ENCODE data around the gene STX8. TPM values are rescaled to one million over a fixed set of nuclear protein-coding genes. Genes with fewer than 3 reads are reported as not detected.
"Not testable (repeated sequence)": the region's sequence is repeated elsewhere in the genome, so short reads cannot be mapped to it uniquely, and the experiment has no call there.

The STX8 gene
- total RNA-seq, 1 donor, result 19.7 TPM

GRCh38 chr17:9512323-9513168, 63.1 kb downstream of the STX8 start:
- no peak for DNase-seq (ENCODE audit: low read depth in 2 of 3, low spot score in 2 of 3)

DNA sequence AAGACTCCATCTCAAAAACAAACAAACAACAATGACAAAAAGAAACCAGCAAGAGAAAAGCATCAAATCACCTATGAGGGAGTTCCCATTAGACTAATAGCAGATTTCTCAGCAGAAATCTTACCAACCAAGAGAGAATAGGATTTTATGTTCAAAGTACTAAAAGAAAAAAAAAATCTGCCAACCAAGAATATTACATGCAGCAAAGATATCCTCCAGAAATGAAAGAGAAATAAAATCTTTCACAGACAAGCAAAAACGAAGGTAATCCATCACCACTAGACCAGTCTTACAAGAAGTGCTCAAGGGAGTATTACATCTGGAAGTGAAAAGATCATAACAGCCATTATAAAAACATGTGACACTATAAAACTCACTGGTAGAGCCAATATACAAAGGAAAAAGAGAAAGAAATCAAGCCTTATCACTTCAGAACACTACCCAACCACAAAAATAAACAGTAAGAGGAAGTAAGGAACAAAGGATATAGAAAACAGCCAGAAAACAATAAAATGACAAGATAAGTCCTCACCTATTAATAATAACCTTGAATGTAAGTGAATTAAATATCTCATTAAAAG, 66.3 kb downstream of the STX8 start:
- no peak for DNase-seq (ENCODE audit: low read depth in 2 of 3, low spot score in 2 of 3)

DNA sequence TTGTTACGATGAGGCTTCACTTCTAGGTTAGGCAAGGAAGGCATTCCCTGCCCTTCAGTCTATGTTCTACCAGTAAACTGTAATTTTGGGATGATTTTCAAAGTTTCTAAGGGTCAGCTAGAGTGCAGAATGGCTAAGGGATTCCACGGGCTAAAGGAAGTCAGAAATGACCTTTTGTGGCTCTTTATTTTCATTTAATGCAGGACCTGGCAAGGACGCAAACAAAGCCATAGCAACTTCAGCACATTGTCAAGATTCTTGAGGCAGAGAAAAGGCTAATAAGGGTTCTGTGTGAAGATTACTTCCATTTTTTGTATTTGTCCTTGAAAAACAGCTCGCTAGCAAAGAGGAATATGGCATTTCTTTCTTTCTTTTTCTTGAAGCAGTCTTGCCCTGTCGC, 76.6 kb downstream of the STX8 start:
- DNase-seq (ENCODE audit: low read depth in 2 of 3, low spot score in 2 of 3), result no peak

GRCh38 chr17:9498490-9498889, 77.1 kb downstream of the STX8 start:
- no peak for DNase-seq (ENCODE audit: low read depth in 2 of 3, low spot score in 2 of 3)

GRCh38 chr17:9488556-9488955, 87.1 kb downstream of the STX8 start:
- no peak for DNase-seq (ENCODE audit: low read depth in 2 of 3, low spot score in 2 of 3)

DNA sequence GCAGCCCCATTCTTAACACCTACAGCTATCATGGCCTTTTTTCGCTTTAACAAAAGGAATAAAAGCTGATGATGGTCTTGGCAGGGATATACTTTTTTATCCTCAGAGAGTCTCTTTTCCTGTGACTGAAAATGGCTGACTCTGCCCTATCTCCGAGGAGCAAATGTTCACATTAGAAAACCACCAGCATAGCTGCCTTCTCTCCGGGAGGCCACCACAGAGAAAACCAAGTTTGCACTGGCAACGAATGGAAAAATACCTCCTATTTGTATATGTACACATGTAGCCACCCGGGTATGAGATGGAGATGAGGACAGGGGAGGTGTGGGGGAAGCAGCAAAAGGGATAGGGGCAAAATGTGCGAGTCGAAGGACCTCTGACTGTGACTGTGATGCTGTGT, 88.2 kb downstream of the STX8 start:
- no peak for DNase-seq (ENCODE audit: low read depth in 2 of 3, low spot score in 2 of 3)

DNA sequence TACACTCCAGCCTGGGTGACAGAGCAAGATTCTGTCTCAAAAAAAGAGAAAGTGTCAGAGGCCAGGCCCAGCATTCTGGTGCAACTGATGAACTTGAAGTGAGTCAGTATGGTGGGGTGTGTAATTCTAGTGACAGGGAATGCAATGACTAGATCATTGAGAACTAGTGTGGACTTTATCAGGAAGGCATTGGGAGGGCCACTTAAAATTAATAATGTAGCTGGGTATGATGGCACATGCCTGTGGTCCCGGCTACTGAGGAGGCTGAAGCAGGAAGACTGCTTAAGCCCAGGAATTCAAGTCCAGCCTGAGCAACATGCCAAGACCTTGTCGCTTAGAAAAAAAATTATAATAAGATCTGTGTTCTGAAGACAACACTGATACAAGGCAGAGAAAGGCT, 90.8 kb downstream of the STX8 start:
- no peak for DNase-seq (ENCODE audit: low read depth in 2 of 3, low spot score in 2 of 3)

GRCh38 chr17:9479964-9480363, 95.7 kb downstream of the STX8 start:
- no peak for DNase-seq (ENCODE audit: low read depth in 2 of 3, low spot score in 2 of 3)

- no peak for DNase-seq (ENCODE audit: low read depth in 2 of 3, low spot score in 2 of 3)
Measured at GRCh38 chr17:9478889-9479288, 96.7 kb downstream of the STX8 start.

DNA sequence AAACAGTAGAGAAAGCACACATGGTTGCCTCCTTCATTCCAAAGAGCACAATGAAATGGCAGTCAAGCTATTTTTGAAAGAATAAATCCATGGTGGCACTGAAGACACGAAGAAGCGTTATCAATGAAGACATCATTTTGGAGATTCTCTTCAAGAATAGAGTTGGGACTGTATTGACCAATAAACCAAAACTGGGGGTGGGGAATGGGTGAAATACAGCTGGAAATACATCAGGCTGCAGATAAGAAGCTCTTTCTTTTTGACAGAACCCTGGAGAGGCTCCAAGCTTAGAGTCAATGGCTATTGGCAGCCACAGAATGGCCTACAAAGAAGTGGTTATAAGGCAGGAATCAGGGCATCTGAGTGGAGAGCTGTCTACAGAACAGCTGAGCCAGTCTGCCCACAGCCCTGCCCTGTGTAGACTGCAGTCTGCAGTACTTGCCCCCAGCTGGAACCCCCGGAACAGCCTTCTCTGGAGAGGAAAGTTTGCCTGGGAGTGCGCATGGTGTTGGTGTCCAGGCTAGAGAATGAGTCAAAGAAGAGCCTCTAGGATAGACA, 100.4 kb downstream of the STX8 start:
- DNase-seq (ENCODE audit: low read depth in 2 of 3, low spot score in 2 of 3), result no peak

DNA sequence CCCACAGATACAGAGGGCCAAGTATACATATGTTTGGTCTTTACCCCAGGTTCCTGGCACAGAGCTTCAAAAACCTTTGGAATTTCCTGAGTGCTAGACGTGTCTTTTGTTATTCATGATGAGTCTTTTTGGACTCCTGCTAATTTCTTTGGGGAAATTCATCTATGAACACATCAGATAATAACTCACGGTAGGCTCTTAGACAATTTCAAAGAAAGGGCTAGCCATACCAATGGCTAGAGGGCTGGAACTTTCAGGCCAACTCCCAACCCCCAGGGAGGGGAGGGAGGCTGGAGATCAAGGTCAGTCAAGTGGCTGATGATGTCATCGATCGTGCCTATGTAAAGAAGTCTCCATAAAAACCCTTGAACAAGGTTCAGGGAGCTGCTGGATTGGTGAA, 101.9 kb downstream of the STX8 start:
- no peak for DNase-seq (ENCODE audit: low read depth in 2 of 3, low spot score in 2 of 3)

GRCh38 chr17:9472541-9472940, 103.1 kb downstream of the STX8 start:
- no peak for DNase-seq (ENCODE audit: low read depth in 2 of 3, low spot score in 2 of 3)

- DNase-seq (ENCODE audit: low read depth in 2 of 3, low spot score in 2 of 3), result no peak
Measured at GRCh38 chr17:9472094-9472493, 103.5 kb downstream of the STX8 start.

DNA sequence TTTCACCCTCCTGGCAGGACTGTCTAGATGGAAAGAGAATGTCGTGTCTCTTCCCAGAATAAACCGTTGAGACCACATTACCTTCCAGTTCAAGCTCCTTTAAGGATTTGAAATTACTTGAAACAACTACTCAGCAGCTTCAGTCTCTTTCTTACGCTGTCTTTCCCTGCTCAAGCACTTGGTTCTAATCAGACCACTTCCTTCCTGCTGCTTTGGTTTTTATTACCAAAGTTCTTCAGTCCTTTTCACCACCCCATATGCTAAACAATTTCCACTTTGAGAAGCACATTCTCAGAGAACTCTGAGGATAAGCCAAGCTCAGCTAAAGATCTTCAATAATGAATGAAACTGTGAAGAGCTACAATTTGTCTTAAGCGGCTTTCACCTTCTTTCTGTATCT, 105.4 kb downstream of the STX8 start:
- peak in 2 of 3 donors; percentile 7 to 46 for DNase-seq (ENCODE audit: low read depth in 2 of 3, low spot score in 2 of 3)

GRCh38 chr17:9468937-9469336, 106.7 kb downstream of the STX8 start:
- no peak for DNase-seq (ENCODE audit: low read depth in 2 of 3, low spot score in 2 of 3)

- no peak for DNase-seq (ENCODE audit: low read depth in 2 of 3, low spot score in 2 of 3)
Measured at GRCh38 chr17:9468532-9468931, 107.1 kb downstream of the STX8 start.

DNA sequence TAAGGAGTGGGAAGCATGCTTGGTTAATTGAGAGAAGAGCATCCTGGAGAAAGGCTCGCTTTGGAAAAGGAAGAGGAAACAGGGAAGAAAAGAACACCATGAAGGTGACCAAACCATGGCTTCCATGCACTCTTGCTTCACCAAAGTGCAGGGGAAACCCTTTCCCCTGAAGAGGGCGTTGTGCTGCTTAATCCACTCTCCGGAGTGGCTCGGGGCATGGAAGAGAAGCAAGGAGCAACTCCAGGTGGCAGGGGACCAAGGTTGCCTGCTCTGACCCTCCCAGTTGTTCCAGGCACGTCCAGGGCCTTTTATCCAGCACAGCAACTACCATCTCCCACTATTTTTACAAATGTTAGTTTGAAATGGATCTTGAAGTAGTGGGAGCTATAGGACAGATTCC, 108.1 kb downstream of the STX8 start:
- DNase-seq (ENCODE audit: low read depth in 2 of 3, low spot score in 2 of 3), result no peak

DNA sequence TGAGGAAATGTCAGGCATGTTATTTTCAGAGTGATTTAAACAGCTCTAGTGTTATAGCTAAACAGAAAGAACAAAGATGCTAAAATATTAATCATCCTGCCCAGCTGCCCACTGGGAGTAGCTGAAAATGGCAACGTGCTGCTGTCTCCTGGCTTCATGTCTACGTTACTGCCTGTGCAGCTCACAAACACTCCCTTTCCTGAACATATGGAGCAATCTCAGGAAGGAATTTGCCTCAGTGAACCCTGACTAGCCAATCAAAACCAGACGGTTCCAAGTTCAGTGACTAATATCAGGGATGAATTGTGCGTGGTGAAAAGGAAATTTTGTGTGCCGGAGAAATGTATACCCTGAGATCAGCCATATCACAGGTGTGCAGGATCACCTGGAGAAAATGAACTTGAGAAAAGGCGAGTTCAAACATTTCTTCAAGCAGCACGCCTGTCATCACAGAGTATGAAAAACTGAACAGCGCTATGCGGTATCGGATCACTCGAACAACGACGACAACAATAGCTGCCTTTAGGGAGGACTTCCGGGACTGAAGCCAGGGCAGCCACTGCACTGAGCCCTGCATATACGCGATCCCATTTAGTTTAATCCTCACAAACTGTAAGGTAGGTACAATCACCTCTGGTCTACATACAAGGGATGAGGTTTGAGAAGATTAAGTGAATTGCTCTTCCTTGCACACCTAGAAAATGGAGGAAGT, 110.3 kb downstream of the STX8 start:
- no peak for DNase-seq (ENCODE audit: low read depth in 2 of 3, low spot score in 2 of 3)

DNA sequence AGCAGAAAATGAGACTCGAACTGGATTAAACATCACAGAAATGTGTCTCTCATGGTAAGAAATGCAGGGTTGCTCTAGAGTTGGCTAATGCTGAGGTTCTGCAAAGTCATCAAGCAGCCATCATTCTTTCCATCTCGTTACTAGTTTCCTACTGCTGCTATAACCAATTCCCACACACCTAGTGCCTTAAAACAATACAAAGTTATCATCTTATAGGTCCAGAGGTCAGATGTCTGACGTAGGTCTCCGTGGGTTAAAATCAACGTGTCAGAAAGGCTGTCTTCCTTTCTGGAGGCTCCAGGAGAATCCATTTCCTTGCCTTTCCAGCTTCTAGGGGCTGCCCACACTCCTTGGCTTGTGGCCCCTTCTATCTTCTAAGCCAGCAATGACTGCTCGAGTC, 118.6 kb downstream of the STX8 start:
- DNase-seq (ENCODE audit: low read depth in 2 of 3, low spot score in 2 of 3), result no peak

DNA sequence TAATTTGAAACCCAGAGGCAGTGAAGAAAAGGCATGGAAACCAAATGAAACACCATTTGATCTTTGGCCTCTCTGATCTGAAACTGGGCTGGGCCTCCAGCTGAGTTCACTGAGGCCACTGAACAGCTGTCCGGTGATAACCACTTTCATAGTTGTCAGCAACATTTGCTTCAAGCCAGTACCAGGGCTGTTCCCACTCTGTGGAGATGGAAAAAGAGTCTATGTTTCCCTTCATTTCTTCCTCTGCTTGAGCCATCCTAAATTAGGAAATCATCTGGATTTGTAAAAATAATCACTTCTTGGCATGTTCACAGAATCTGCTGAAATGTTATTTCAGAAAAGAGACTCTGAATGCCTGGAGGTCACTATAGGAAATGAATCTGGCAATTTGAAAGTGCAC, 119.3 kb downstream of the STX8 start:
- no peak for DNase-seq (ENCODE audit: low read depth in 2 of 3, low spot score in 2 of 3)

DNA sequence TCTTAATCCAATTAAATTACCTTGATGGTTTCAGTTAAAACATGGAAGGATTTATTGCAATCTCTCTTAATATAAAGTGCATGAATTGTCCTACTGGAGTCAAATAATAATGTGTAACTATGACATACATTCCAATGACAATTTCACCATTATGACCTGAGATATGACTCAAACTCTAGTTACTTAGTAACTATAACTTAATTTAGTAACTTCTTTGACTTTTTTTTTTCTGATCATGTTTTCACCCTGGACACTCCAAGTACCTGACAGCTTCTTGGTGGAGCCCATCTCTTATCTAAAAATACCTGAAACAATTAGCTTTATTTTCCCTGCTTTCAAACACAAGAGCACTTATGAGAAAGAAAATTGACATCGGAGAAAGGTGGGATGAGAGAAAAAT, 123.7 kb downstream of the STX8 start:
- no peak for DNase-seq (ENCODE audit: low read depth in 2 of 3, low spot score in 2 of 3)

- not testable (repeated sequence) for DNase-seq (ENCODE audit: low read depth in 2 of 3, low spot score in 2 of 3)
Measured at GRCh38 chr17:9447298-9447697, 128.3 kb downstream of the STX8 start.
